Keratinocyte (primary cell): ENCODE measurements around the gene SIGLEC11. TPM values are rescaled to one million over a fixed set of nuclear protein-coding genes. Genes with fewer than 3 reads are reported as not detected.

ENCODE experiments used
- DNase-seq: peaks from one replicate; pipeline ENCODE4 v3.0.0-alpha.2; 2011; ENCODE audit warnings: low read depth, missing footprints, low spot score
- FAIRE-seq: peaks from 2 replicates; lab custom pipeline; 2011; peaks lifted over from hg19 to GRCh38; lab: Jason Lieb, UNC
- H2AFZ ChIP-seq: 2 replicates; pipeline ENCODE4 v1.6.0; 2012; ENCODE audit warnings: low read length, control low read depth, inconsistent platforms; ENCODE audit not compliant: control insufficient read depth
- H3K27ac ChIP-seq: 2 replicates; pipeline ENCODE4 v1.5.1; 2011; ENCODE audit warnings: low read length; ENCODE audit not compliant: control insufficient read depth, insufficient read depth
- H3K27me3 ChIP-seq: 3 replicates; pipeline ENCODE4 v1.6.0; 2011; ENCODE audit warnings: low read length; ENCODE audit not compliant: control insufficient read depth, insufficient read depth; ENCODE audit errors: extremely low read depth
- H3K36me3 ChIP-seq, 2 experiments: 2 replicates in 1 of 2; 3 replicates in 1 of 2; pipeline ENCODE4 v1.5.1; 2011; ENCODE audit warnings: low read length in 2 of 2, mild to moderate bottlenecking in 1 of 2; ENCODE audit not compliant: control insufficient read depth in 2 of 2, insufficient read depth in 2 of 2; ENCODE audit errors: extremely low read depth in 1 of 2
- H3K4me1 ChIP-seq: 3 replicates; pipeline ENCODE4 v1.5.1; 2011; ENCODE audit warnings: low read length; ENCODE audit not compliant: control insufficient read depth, insufficient read depth; ENCODE audit errors: extremely low read depth
- H3K4me2 ChIP-seq: 3 replicates; pipeline ENCODE4 v1.6.0; 2011; ENCODE audit warnings: low read depth, low read length; ENCODE audit not compliant: control insufficient read depth, insufficient read depth; ENCODE audit errors: extremely low read depth
- H3K4me3 ChIP-seq, 3 experiments: fragments of 200-600 bp in 1 of 3; sonication (generic) in 1 of 3; 2 replicates in 2 of 3; 3 replicates in 1 of 3; pipeline ENCODE4 v1.5.1; 2011 to 2016; ENCODE audit warnings: low read length in 3 of 3, mild to moderate bottlenecking in 3 of 3, control low read depth in 2 of 3, inconsistent platforms in 1 of 3, low read depth in 1 of 3, mixed read lengths in 1 of 3, mixed run types in 1 of 3, moderate library complexity in 1 of 3; ENCODE audit not compliant: control insufficient read depth in 2 of 3, insufficient read depth in 2 of 3; ENCODE audit errors: extremely low read depth in 1 of 3
- H3K79me2 ChIP-seq: 2 replicates; pipeline ENCODE4 v1.6.0; 2012; ENCODE audit warnings: low read length; ENCODE audit not compliant: control insufficient read depth, insufficient read depth
- H3K9ac ChIP-seq: 3 replicates; pipeline ENCODE4 v1.6.0; 2011; ENCODE audit warnings: low read length; ENCODE audit not compliant: control insufficient read depth, insufficient read depth; ENCODE audit errors: extremely low read depth
- H3K9me1 ChIP-seq: 3 replicates; pipeline ENCODE4 v1.6.0; 2011; ENCODE audit warnings: low read length; ENCODE audit not compliant: control insufficient read depth, insufficient read depth; ENCODE audit errors: extremely low read depth
- H3K9me3 ChIP-seq: 2 replicates; pipeline ENCODE4 v1.5.1; 2012; ENCODE audit warnings: low read depth, low read length; ENCODE audit not compliant: control insufficient read depth
- H4K20me1 ChIP-seq: 3 replicates; pipeline ENCODE4 v1.6.0; 2011; ENCODE audit warnings: low read length; ENCODE audit not compliant: control insufficient read depth, insufficient read depth; ENCODE audit errors: extremely low read depth
- EZH2 ChIP-seq: IDR thresholded peaks from one replicate; pipeline ENCODE4 v1.6.1; 2012; ENCODE audit warnings: inconsistent platforms, mild to moderate bottlenecking, low read length, moderate library complexity
- dilution Hi-C: fragments of 300-500 bp; cut with MboI; formaldehyde crosslinking; loops from one replicate; pipeline ENCODE4 v1.7.0; 2020; ENCODE audit warnings: low sequenced_read_pairs; ENCODE audit not compliant: extremely low pct_ligation_motif_present
- polyA plus RNA-seq, 5 experiments: library from polyadenylated mRNA; depleted of rRNA in 3 of 5; stranded (reverse) in 3 of 5; stranded (forward) in 1 of 5; unstranded in 1 of 5; fragments of >200 nt; gene quantifications; 1 replicate in 1 of 5; 2 replicates in 3 of 5; 3 replicates in 1 of 5; pipeline versions ENCODE4 v1.2.1 to v1.2.3, GENCODE V29; 2011 to 2012; ENCODE audit warnings: missing spikeins in 2 of 5, low read depth in 1 of 5, low replicate concordance in 1 of 5
- TF ChIP-seq, protein P1 (sequence below), 3 experiments: IDR thresholded peaks in 1 of 3; conservative IDR thresholded peaks in 1 of 3; optimal IDR thresholded peaks in 1 of 3; 2 replicates in 2 of 3; 3 replicates in 1 of 3; pipeline versions ENCODE3 to v1.5.1; 2011; ENCODE audit warnings: low read length in 3 of 3, mild to moderate bottlenecking in 3 of 3, moderate library complexity in 2 of 3, control low read depth in 1 of 3, inconsistent platforms in 1 of 3; ENCODE audit not compliant: insufficient read depth in 2 of 3; ENCODE audit errors: extremely low read depth in 1 of 3

The SIGLEC11 gene
- polyA plus RNA-seq, 1 donor (not counting 4 experiments of a cell fraction or from before 2014, with no cell fraction given) = not detected

DNA sequence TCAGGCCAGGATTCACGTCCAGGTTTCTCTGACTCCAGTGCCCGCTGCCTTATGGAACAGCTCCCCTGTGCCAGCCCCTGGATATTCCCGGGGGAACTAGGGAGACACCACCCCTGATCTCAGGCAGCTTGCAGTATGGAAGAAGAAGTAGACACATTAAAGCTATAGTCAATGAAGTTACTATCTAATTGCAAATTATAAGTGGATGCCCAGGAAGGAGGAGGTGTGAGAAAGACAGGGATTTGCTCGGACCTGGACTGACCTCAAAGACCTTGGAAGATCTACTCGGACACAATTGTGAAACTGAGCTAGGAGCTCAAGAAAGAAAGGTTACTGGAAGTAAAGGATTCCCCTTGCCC lies 10.4 kb downstream of the SIGLEC11 start:
- no peak overlapping the region for H3K4me2 ChIP-seq
- dilution Hi-C loops = no loop called here
- DNase-seq (no peak), FAIRE-seq (no peak)
- no peak overlapping the region for H3K9ac ChIP-seq
- H3K9me1 ChIP-seq = no peaks in the 10 kb centered on the region
- H3K9me3 ChIP-seq = no peaks in the 10 kb centered on the region
- H3K27ac ChIP-seq = no peak overlapping the region
- H2AFZ ChIP-seq = no peak overlapping the region
- no peak for TF ChIP-seq EZH2
- TF ChIP-seq, protein P1, sequence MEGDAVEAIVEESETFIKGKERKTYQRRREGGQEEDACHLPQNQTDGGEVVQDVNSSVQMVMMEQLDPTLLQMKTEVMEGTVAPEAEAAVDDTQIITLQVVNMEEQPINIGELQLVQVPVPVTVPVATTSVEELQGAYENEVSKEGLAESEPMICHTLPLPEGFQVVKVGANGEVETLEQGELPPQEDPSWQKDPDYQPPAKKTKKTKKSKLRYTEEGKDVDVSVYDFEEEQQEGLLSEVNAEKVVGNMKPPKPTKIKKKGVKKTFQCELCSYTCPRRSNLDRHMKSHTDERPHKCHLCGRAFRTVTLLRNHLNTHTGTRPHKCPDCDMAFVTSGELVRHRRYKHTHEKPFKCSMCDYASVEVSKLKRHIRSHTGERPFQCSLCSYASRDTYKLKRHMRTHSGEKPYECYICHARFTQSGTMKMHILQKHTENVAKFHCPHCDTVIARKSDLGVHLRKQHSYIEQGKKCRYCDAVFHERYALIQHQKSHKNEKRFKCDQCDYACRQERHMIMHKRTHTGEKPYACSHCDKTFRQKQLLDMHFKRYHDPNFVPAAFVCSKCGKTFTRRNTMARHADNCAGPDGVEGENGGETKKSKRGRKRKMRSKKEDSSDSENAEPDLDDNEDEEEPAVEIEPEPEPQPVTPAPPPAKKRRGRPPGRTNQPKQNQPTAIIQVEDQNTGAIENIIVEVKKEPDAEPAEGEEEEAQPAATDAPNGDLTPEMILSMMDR (optimal IDR thresholded peaks at IDR 0.05 in 1 of 3, IDR thresholded peaks at IDR 0.05 in 1 of 3, conservative IDR thresholded peaks at IDR 0.05 in 1 of 3; ENCODE audit: extremely low read depth in 1 of 3, insufficient read depth in 2 of 3, low read length in 3 of 3) = no peak
- H3K79me2 ChIP-seq = no peaks in the 10 kb centered on the region
- H3K36me3 ChIP-seq = no peaks in the 10 kb centered on the region
- peaks cover 9% of the 10 kb centered on the region for H3K27me3 ChIP-seq
- H3K4me1 ChIP-seq = no peaks in the 10 kb centered on the region
- H4K20me1 ChIP-seq = no peaks in the 10 kb centered on the region
- no peak overlapping the region for H3K4me3 ChIP-seq

DNA sequence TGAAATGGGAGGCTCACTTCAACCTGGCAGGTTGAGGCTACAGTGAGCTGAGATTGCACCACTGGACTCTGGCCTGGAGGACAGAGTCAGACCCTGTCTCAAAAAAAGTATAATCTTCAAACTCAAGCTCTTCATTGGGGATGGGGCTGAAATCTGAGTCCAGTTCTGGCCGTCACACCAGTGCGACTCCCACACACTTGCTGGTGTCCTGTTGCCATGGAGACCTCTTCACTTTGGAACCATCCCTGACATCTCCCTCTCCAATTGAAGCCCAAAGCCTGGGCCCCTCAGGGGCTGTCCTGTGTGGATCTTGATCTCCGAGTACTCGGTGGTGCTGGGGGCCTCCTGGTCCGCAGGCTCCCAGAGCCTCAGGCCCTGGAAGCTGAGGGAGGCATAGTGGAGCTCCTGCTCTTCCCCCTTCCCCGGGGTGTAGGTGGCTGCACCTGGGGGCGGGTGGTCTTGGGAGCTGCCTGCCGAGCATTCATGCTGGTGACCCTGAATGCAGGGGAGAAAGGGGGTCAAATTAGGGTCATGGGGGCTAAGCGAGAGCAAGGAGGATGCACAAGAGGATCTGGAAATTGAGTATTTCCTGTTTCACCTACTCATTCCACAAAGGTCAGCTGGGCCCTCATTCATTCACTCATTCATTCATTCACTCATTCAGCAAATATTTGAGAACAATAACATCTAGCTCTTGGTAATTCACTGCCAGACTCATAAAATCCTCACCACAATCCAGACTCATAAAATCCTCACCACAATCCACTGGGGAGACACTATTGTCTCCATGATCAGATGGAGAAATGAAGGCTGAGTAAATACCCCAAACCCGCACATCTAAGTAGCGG lies 11.0 kb downstream of the SIGLEC11 start:
- H4K20me1 ChIP-seq = no peaks in the 10 kb centered on the region
- H3K4me3 ChIP-seq = no peak overlapping the region
- H3K9ac ChIP-seq = no peak overlapping the region
- no peak overlapping the region for H2AFZ ChIP-seq
- H3K36me3 ChIP-seq = no peaks in the 10 kb centered on the region
- H3K9me1 ChIP-seq = no peaks in the 10 kb centered on the region
- dilution Hi-C loops = no loop called here
- H3K4me2 ChIP-seq = no peak overlapping the region
- peaks cover 5% of the 10 kb centered on the region for H3K27me3 ChIP-seq
- H3K9me3 ChIP-seq = no peaks in the 10 kb centered on the region
- FAIRE-seq (no peak), DNase-seq (no peak)
- H3K4me1 ChIP-seq = no peaks in the 10 kb centered on the region
- TF ChIP-seq, protein P1 (optimal IDR thresholded peaks at IDR 0.05 in 1 of 3, IDR thresholded peaks at IDR 0.05 in 1 of 3, conservative IDR thresholded peaks at IDR 0.05 in 1 of 3; ENCODE audit: extremely low read depth in 1 of 3, insufficient read depth in 2 of 3, low read length in 3 of 3) = no peak
- TF ChIP-seq EZH2 = no peak
- H3K27ac ChIP-seq = no peak overlapping the region
- H3K79me2 ChIP-seq = no peaks in the 10 kb centered on the region
